DOHH2 (cell line): ENCODE data around the gene TRIM38.

Experiments
- H3F3A ChIP-seq: fragments of 200-600 bp; sonication (generic), shearing (Covaris generic); 2 replicates; pipeline ENCODE4 v1.6.0; 2016; ENCODE audit warnings: antibody characterized with exemption, mild to moderate bottlenecking; ENCODE audit not compliant: control insufficient read depth, insufficient read depth
- H3K27ac ChIP-seq: fragments of 200-600 bp; sonication (generic); 2 replicates; pipeline ENCODE4 v1.5.1; 2014; ENCODE audit warnings: low read depth, mild to moderate bottlenecking, low read length, moderate library complexity
- H3K27me3 ChIP-seq: fragments of 200-600 bp; sonication (generic); 2 replicates; pipeline ENCODE4 v1.6.1; 2014; ENCODE audit warnings: mild to moderate bottlenecking, low read length, mixed read lengths; ENCODE audit not compliant: control insufficient read depth
- H3K36me3 ChIP-seq: fragments of 200-600 bp; sonication (generic); 2 replicates; pipeline ENCODE4 v1.6.1; 2014; ENCODE audit warnings: mild to moderate bottlenecking, low read length, moderate library complexity, mixed read lengths; ENCODE audit not compliant: control insufficient read depth
- H3K4me1 ChIP-seq: fragments of 200-600 bp; sonication (generic); 2 replicates; pipeline ENCODE4 v1.6.1; 2014; ENCODE audit warnings: mild to moderate bottlenecking, low read length, mixed read lengths; ENCODE audit not compliant: control insufficient read depth
- H3K4me2 ChIP-seq: fragments of 200-600 bp; sonication (generic); 2 replicates; pipeline ENCODE4 v1.6.0; 2014; ENCODE audit warnings: mild to moderate bottlenecking, low read length, moderate library complexity
- H3K4me3 ChIP-seq: fragments of 200-600 bp; sonication (generic); 2 replicates; pipeline ENCODE4 v1.5.1; 2014; ENCODE audit warnings: mild to moderate bottlenecking, low read length, mixed read lengths
- H3K79me2 ChIP-seq: fragments of 200-600 bp; sonication (generic); 2 replicates; pipeline ENCODE4 v1.6.1; 2014; ENCODE audit warnings: mild to moderate bottlenecking, low read length, mixed read lengths; ENCODE audit not compliant: control insufficient read depth
- H3K9me2 ChIP-seq: fragments of 200-600 bp; sonication (generic); replicated peaks from 2 replicates; pipeline ENCODE4 v1.6.1; 2014; ENCODE audit warnings: mild to moderate bottlenecking, low read length, mixed read lengths; ENCODE audit not compliant: control insufficient read depth
- H3K9me3 ChIP-seq: fragments of 200-600 bp; sonication (generic); 2 replicates; pipeline ENCODE4 v1.6.1; 2014; ENCODE audit warnings: antibody characterized with exemption, low read length, mixed read lengths; ENCODE audit not compliant: control insufficient read depth, insufficient read depth
- H4K20me1 ChIP-seq: fragments of 200-600 bp; sonication (generic); 2 replicates; pipeline ENCODE4 v1.6.0; 2014; ENCODE audit warnings: low read depth, mild to moderate bottlenecking, antibody characterized with exemption, low read length, moderate library complexity; ENCODE audit not compliant: control insufficient read depth, insufficient read depth
- EZH2phosphoT487 ChIP-seq: fragments of 200-600 bp; sonication (generic); IDR thresholded peaks from 2 replicates; pipeline ENCODE4 v1.6.1; 2017; ENCODE audit warnings: borderline replicate concordance, mild to moderate bottlenecking, antibody characterized with exemption, low read length, moderate library complexity, mixed read lengths
- TF ChIP-seq, protein P1 (sequence below): fragments of 200-600 bp; sonication (generic); IDR thresholded peaks from one replicate; pipeline ENCODE4 v1.5.1; 2014; ENCODE audit warnings: antibody characterized with exemption, mild to moderate bottlenecking, low read depth, low read length; ENCODE audit not compliant: poor library complexity, severe bottlenecking

The TRIM38 gene

DNA sequence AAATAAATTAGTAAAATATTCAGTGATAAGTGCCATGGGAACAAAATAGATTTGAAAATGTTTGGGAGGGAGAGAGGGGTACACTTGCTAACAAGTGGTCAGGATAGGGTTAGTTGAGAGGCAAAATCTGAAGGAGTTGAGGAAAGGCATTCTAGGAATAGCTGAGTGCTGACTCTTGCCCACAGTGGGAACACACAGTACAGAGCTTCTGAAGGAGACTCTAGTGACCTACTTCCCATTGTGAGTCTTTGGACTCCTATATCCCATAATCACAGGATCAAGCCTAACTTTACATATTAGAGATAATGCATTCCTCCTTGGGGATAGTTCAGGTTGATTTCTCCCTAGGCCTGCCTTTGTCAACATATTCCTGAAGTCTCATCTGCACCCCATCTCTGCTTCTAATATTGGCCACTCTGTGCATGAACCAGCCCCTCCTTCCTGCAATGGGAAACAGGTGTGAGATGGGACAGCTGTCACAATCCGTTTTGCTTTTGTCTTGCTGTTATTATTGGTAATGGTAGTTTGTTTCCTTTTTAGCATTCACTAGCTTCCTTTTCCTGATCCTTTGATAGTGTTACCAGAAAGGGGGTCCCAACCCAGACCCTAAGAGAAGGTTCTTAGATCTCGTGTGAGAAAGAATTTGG is 2.6 kb upstream of the TRIM38 start:
- H3F3A ChIP-seq, result peaks cover 4% of the 10 kb centered on the region
- no peak for TF ChIP-seq EZH2phosphoT487
- TF ChIP-seq, protein P1, sequence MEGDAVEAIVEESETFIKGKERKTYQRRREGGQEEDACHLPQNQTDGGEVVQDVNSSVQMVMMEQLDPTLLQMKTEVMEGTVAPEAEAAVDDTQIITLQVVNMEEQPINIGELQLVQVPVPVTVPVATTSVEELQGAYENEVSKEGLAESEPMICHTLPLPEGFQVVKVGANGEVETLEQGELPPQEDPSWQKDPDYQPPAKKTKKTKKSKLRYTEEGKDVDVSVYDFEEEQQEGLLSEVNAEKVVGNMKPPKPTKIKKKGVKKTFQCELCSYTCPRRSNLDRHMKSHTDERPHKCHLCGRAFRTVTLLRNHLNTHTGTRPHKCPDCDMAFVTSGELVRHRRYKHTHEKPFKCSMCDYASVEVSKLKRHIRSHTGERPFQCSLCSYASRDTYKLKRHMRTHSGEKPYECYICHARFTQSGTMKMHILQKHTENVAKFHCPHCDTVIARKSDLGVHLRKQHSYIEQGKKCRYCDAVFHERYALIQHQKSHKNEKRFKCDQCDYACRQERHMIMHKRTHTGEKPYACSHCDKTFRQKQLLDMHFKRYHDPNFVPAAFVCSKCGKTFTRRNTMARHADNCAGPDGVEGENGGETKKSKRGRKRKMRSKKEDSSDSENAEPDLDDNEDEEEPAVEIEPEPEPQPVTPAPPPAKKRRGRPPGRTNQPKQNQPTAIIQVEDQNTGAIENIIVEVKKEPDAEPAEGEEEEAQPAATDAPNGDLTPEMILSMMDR, result no peak
- no peaks in the 10 kb centered on the region for H3K27me3 ChIP-seq
- peak overlapping the region; percentile 27 for H3K4me2 ChIP-seq
- no peaks in the 10 kb centered on the region for H4K20me1 ChIP-seq
- peak overlapping the region; percentile 4; the same call in 1 of the 2 replicates for H3K4me3 ChIP-seq
- peaks cover 17% of the 10 kb centered on the region for H3K36me3 ChIP-seq
- peaks cover 23% of the 10 kb centered on the region for H3K79me2 ChIP-seq
- H3K27ac ChIP-seq, result no peak overlapping the region
- H3K9me2 ChIP-seq, result no peaks in the 10 kb centered on the region
- H3K9me3 ChIP-seq, result peaks cover 26% of the 10 kb centered on the region; the same call in 1 of the 2 replicates
- H3K4me1 ChIP-seq, result peaks cover 41% of the 10 kb centered on the region

DNA sequence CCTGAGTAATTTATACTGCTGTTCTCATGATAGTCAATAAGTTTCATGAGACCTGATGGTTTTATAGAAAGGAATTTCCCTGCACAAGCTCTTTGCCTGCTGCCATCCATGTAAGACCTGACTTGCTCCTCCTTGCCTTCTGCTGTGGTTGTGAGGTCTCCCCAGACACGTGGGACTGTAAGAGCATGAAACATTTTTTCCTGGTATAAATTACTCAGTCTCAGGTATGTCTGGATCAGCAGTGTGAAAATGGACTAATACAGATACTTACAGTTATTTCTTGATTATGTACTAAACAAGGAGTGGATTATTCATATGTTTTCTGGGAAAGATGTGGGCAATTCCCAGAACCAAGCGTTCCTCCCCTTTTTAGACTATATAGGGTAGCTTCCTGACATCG is 1.9 kb upstream of the TRIM38 start:
- TF ChIP-seq EZH2phosphoT487, result no peak
- TF ChIP-seq, protein P1, result no peak
- H3K27me3 ChIP-seq, result no peaks in the 10 kb centered on the region
- H3K4me1 ChIP-seq, result peaks cover 47% of the 10 kb centered on the region
- peaks cover 28% of the 10 kb centered on the region for H3K79me2 ChIP-seq
- peaks cover 24% of the 10 kb centered on the region for H3K36me3 ChIP-seq
- no peak overlapping the region for H3K27ac ChIP-seq
- peaks cover 26% of the 10 kb centered on the region; the same call in 1 of the 2 replicates for H3K9me3 ChIP-seq
- H3K9me2 ChIP-seq, result no peaks in the 10 kb centered on the region
- H3K4me3 ChIP-seq, result no peak overlapping the region
- H3F3A ChIP-seq, result peaks cover 4% of the 10 kb centered on the region
- H4K20me1 ChIP-seq, result no peaks in the 10 kb centered on the region
- no peak overlapping the region for H3K4me2 ChIP-seq

DNA sequence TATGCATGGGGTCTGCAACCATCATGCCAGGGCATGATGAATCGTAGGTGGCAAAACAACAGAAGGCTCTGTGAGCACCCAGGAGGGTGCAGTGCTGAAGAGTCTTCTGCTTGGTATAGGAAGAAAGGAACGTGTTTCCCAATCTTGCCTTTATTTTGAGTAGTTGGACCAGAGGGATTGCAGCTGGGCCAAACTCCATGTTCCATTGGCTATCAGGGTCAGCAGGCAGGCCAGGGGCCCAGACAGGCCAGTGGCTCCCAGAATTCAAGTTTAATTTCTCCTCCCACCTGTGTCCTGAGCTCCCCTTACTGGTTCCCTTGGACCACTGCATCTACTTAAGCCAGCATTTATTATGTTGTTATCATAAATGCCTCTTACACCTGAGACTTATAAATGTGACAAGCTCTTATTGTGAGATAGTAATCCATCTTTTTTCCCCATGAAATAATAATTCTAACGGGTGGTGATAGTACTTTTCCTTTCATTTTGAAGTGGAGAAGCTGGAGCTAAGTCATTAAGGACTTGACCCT is 918 bp upstream of the TRIM38 start:
- Histone ChIP-seq H3K79me2 (peaks cover 37% of the 10 kb centered on the region), H3F3A (peaks cover 4% of the 10 kb centered on the region), H3K9me2 (no peaks in the 10 kb centered on the region), H3K27me3 (no peaks in the 10 kb centered on the region), H3K4me2 (peak overlapping the region; percentile 88), H3K4me1 (peaks cover 57% of the 10 kb centered on the region), H4K20me1 (no peaks in the 10 kb centered on the region), H3K36me3 (peaks cover 34% of the 10 kb centered on the region), H3K27ac (peak overlapping the region; percentile 88), H3K4me3 (peak overlapping the region; percentile 83), H3K9me3 (peaks cover 26% of the 10 kb centered on the region; the same call in 1 of the 2 replicates)
- TF ChIP-seq, protein P1, result peak; percentile 46
- no peak for TF ChIP-seq EZH2phosphoT487
